Endothelial cell of umbilical vein (primary cell): ENCODE measurements around the gene CNTNAP2. TPM values are rescaled to one million over a fixed set of nuclear protein-coding genes. Genes with fewer than 3 reads are reported as not detected.

ENCODE experiments used
- BruUV-seq: library from RNA; stranded (reverse); fragments of 400-500 nt; replicated peaks from 2 replicates; lab custom pipeline; 2021; lab: Mats Ljungman, UMichigan
- CTCF ChIA-PET: fragments of 300-600, 350-600 bp; sonication (Branson Sonifier 250); formaldehyde crosslinking; loops from one replicate; lab custom pipeline; 2021; ENCODE audit warnings: antibody characterized with exemption, inconsistent platforms; lab: Charles Lee
- POLR2A ChIA-PET: fragments of 300-600, 350-600 bp; sonication (Branson Sonifier 250); formaldehyde crosslinking; loops from one replicate; lab custom pipeline; 2021; ENCODE audit warnings: antibody characterized with exemption, inconsistent platforms; lab: Charles Lee
- DNase-seq: peaks from one replicate; pipeline ENCODE4 v3.0.0-alpha.2; 2011; ENCODE audit warnings: low read depth, low spot score
- FAIRE-seq: peaks from 2 replicates; lab custom pipeline; 2011; peaks lifted over from hg19 to GRCh38; lab: Jason Lieb, UNC
- H2AFZ ChIP-seq: 2 replicates; pipeline ENCODE4 v1.6.0; 2012; ENCODE audit warnings: low read depth, low read length, control low read depth, inconsistent platforms
- H3K27ac ChIP-seq: 2 replicates; pipeline ENCODE4 v1.5.1; 2011; ENCODE audit warnings: low read depth, mild to moderate bottlenecking, control low read depth, low read length, moderate library complexity; ENCODE audit not compliant: insufficient read depth
- H3K27me3 ChIP-seq, 2 experiments: 2 replicates each; pipeline versions ENCODE4 v1.6.0 to v1.6.1; 2011; ENCODE audit warnings: low read length in 2 of 2, mixed read lengths in 1 of 2; ENCODE audit not compliant: control insufficient read depth in 2 of 2, insufficient read depth in 2 of 2
- H3K36me3 ChIP-seq, 2 experiments: 2 replicates in 1 of 2; 3 replicates in 1 of 2; pipeline ENCODE4 v1.5.1; 2011; ENCODE audit warnings: low read length in 2 of 2, mild to moderate bottlenecking in 1 of 2, moderate library complexity in 1 of 2; ENCODE audit not compliant: control insufficient read depth in 2 of 2, insufficient read depth in 2 of 2; ENCODE audit errors: extremely low read depth in 1 of 2
- H3K4me1 ChIP-seq: 3 replicates; pipeline ENCODE4 v1.5.1; 2011; ENCODE audit warnings: mild to moderate bottlenecking, low read length; ENCODE audit not compliant: control insufficient read depth, insufficient read depth; ENCODE audit errors: extremely low read depth
- H3K4me2 ChIP-seq: 2 replicates; pipeline ENCODE4 v1.6.1; 2011; ENCODE audit warnings: low read length, control low read depth, mixed read lengths; ENCODE audit not compliant: insufficient read depth
- H3K4me3 ChIP-seq, 3 experiments: fragments of 200-600 bp in 1 of 3; sonication (generic), shearing (Covaris generic) in 1 of 3; replicated peaks in 1 of 3; 2 replicates each; pipeline ENCODE4 v1.5.1; 2011 to 2016; ENCODE audit warnings: control low read depth in 3 of 3, low read length in 3 of 3, mild to moderate bottlenecking in 2 of 3, inconsistent platforms in 1 of 3, low read depth in 1 of 3, moderate library complexity in 1 of 3; ENCODE audit not compliant: insufficient read depth in 1 of 3
- H3K79me2 ChIP-seq: 2 replicates; pipeline ENCODE4 v1.6.0; 2012; ENCODE audit warnings: low read length, inconsistent platforms; ENCODE audit not compliant: control insufficient read depth, insufficient read depth
- H3K9ac ChIP-seq: replicated peaks from 2 replicates; pipeline ENCODE3; 2011; ENCODE audit warnings: low read length, control low read depth; ENCODE audit not compliant: insufficient read depth; ENCODE audit errors: extremely low read depth
- H3K9me1 ChIP-seq: replicated peaks from 3 replicates; pipeline ENCODE4 v1.6.0; 2011; ENCODE audit warnings: mild to moderate bottlenecking, low read length; ENCODE audit not compliant: control insufficient read depth, insufficient read depth; ENCODE audit errors: extremely low read depth
- H3K9me3 ChIP-seq: replicated peaks from 2 replicates; pipeline ENCODE4 v1.5.1; 2012; ENCODE audit warnings: low read length, inconsistent platforms; ENCODE audit not compliant: control insufficient read depth, insufficient read depth
- H4K20me1 ChIP-seq: replicated peaks from 2 replicates; pipeline ENCODE3; 2011; ENCODE audit warnings: mild to moderate bottlenecking, low read length; ENCODE audit not compliant: control insufficient read depth, insufficient read depth; ENCODE audit errors: extremely low read depth
- CTCF ChIP-seq, 2 donors: IDR thresholded peaks; 1 replicate in 1 of 2; 2 replicates in 1 of 2; pipeline ENCODE4 v1.5.1; 2011; ENCODE audit warnings: low read length in 2 of 2, mild to moderate bottlenecking in 2 of 2, moderate library complexity in 2 of 2, control low read depth in 1 of 2, inconsistent platforms in 1 of 2, low read depth in 1 of 2; ENCODE audit not compliant: insufficient read depth in 1 of 2; ENCODE audit errors: extremely low read depth in 1 of 2
- EZH2 ChIP-seq: IDR thresholded peaks from 2 replicates; pipeline ENCODE4 v1.6.1; 2012; ENCODE audit warnings: borderline replicate concordance, low read depth, mild to moderate bottlenecking, moderate library complexity, low read length, inconsistent platforms; ENCODE audit not compliant: severe bottlenecking
- FOS ChIP-seq: IDR thresholded peaks from 2 replicates; pipeline ENCODE4 v1.6.1; 2011; ENCODE audit warnings: mild to moderate bottlenecking, low read length, moderate library complexity, borderline replicate concordance; ENCODE audit not compliant: insufficient read depth
- GATA2 ChIP-seq: IDR thresholded peaks from 2 replicates; pipeline ENCODE4 v1.7.0; 2011; ENCODE audit warnings: low read depth, mild to moderate bottlenecking, moderate library complexity, mixed read lengths, low read length; ENCODE audit not compliant: insufficient read length, insufficient read depth
- JUN ChIP-seq: IDR thresholded peaks from 2 replicates; pipeline ENCODE4 v1.6.1; 2011; ENCODE audit warnings: borderline replicate concordance, low read depth; ENCODE audit not compliant: insufficient read length, insufficient read depth
- MAX ChIP-seq: IDR thresholded peaks from 2 replicates; pipeline ENCODE4 v1.6.1; 2011; ENCODE audit not compliant: insufficient read depth, insufficient read length
- MYC ChIP-seq: IDR thresholded peaks from one replicate; pipeline ENCODE4 v1.6.1; 2011; ENCODE audit warnings: mild to moderate bottlenecking, low read depth, low read length
- POLR2A ChIP-seq: IDR thresholded peaks from 2 replicates; pipeline ENCODE4 v1.6.1; 2012; ENCODE audit warnings: low read depth, mild to moderate bottlenecking, control low read depth, low read length
- POLR2AphosphoS5 ChIP-seq: IDR thresholded peaks from 2 replicates; pipeline ENCODE4 v1.6.1; 2012; ENCODE audit warnings: low read depth, mild to moderate bottlenecking, control low read depth, low read length, moderate library complexity; ENCODE audit not compliant: insufficient read depth
- dilution Hi-C: fragments of 300-500 bp; cut with MboI; formaldehyde crosslinking; loops from one replicate; pipeline ENCODE4 v1.15.0; 2019; ENCODE audit warnings: low sequenced_read_pairs; ENCODE audit not compliant: extremely low pct_ligation_motif_present
- intact Hi-C: fragments of 100-400 bp; cut with micrococcal nuclease; formaldehyde crosslinking; loops from one replicate; pipeline ENCODE4 v1.10.0; 2022
- polyA plus RNA-seq, 4 experiments: library from polyadenylated mRNA; depleted of rRNA in 3 of 4; stranded (reverse) in 3 of 4; unstranded in 1 of 4; fragments of >200 nt; gene quantifications; 2 replicates each; pipeline versions ENCODE4 v1.2.1 to v1.2.3, GENCODE V29; 2011 to 2012; ENCODE audit warnings: missing spikeins in 1 of 4
- total RNA-seq: library from RNA; stranded (reverse); gene quantifications from 2 replicates; pipeline ENCODE4 v1.2.3, GENCODE V29; 2021

Gene CNTNAP2
- total and polyA plus RNA-seq, 2 donors (not counting 3 experiments of a cell fraction or from before 2014, with no cell fraction given) = not detected

- Histone ChIP-seq H3K79me2 (no peaks in the 10 kb centered on the region), H4K20me1 (no peaks in the 10 kb centered on the region), H3K4me3 (no peak overlapping the region), H3K27me3 (no peaks in the 10 kb centered on the region), H3K27ac (no peak overlapping the region), H3K4me1 (no peaks in the 10 kb centered on the region), H3K9me1 (no peaks in the 10 kb centered on the region), H3K9ac (no peak overlapping the region), H3K4me2 (no peak overlapping the region), H3K9me3 (no peaks in the 10 kb centered on the region), H2AFZ (no peak overlapping the region), H3K36me3 (no peaks in the 10 kb centered on the region)
- FAIRE-seq (no peak), DNase-seq (no peak)
- TF ChIP-seq POLR2AphosphoS5 (no peak), POLR2A (no peak), EZH2 (no peak), MAX (no peak), JUN (no peak), MYC (no peak), GATA2 (no peak), FOS (no peak)
- intact Hi-C loops (no loop called here), dilution Hi-C loops (no loop called here)
- CTCF ChIA-PET = no interaction called here
- POLR2A ChIA-PET = no interaction called here
- BruUV-seq = no TSS peak
Observed at GRCh38 chr7:146861701-146862100, 745.1 kb downstream of the CNTNAP2 start.

GRCh38 chr7:146862415-146862814 lies 745.8 kb downstream of the CNTNAP2 start:
- no peak for FAIRE-seq
- dilution Hi-C loops = no loop called here

More at GRCh38 chr7:146862415-146862814, 745.8 kb downstream of the CNTNAP2 start:
- Histone ChIP-seq H3K4me2 (no peak overlapping the region), H3K9me3 (no peaks in the 10 kb centered on the region), H3K9ac (no peak overlapping the region), H3K36me3 (no peaks in the 10 kb centered on the region), H3K79me2 (no peaks in the 10 kb centered on the region), H3K4me3 (no peak overlapping the region), H2AFZ (no peak overlapping the region), H4K20me1 (no peaks in the 10 kb centered on the region), H3K9me1 (no peaks in the 10 kb centered on the region), H3K4me1 (no peaks in the 10 kb centered on the region), H3K27me3 (no peaks in the 10 kb centered on the region), H3K27ac (no peak overlapping the region)
- no TSS peak for BruUV-seq
- intact Hi-C loops = no loop called here
- POLR2A ChIA-PET = no interaction called here
- DNase-seq = no peak
- CTCF ChIA-PET = no interaction called here
- TF ChIP-seq EZH2 = no peak
- no peak for TF ChIP-seq GATA2
- TF ChIP-seq FOS = no peak
- TF ChIP-seq JUN = no peak
- no peak for TF ChIP-seq MAX
- no peak for TF ChIP-seq MYC
- TF ChIP-seq CTCF (IDR thresholded peaks at IDR 0.05; ENCODE audit: extremely low read depth in 1 of 2, insufficient read depth in 1 of 2, low read depth in 1 of 2, low read length in 2 of 2) = no peak
- TF ChIP-seq POLR2A = no peak
- TF ChIP-seq POLR2AphosphoS5 = no peak
